Gastrocnemius medialis (tissue), 4 donors: Measurements from ENCODE around the gene BCL2. TPM values are rescaled to one million over a fixed set of nuclear protein-coding genes. Genes with fewer than 3 reads are reported as not detected.

Experiments used
- ATAC-seq, 2 donors: fragments of 150-250 bp; one replicate each; pipeline ENCODE4 v1.9.1; 2016
- DNase-seq, 2 donors: peaks; one replicate each; pipeline ENCODE4 v3.0.0-alpha.2; 2019
- H3K27ac ChIP-seq, 4 donors: fragments of 200-600 bp; sonication (generic); 1 replicate in 1 of 4; 2 replicates in 3 of 4; pipeline ENCODE4 v1.5.1; 2016 to 2018; ENCODE audit warnings: mild to moderate bottlenecking in 2 of 4, moderate library complexity in 1 of 4
- H3K27me3 ChIP-seq, 3 donors: fragments of 200-600 bp; sonication (generic) in 2 of 3; 1 replicate in 1 of 3; 2 replicates in 2 of 3; pipeline versions ENCODE4 v1.5.1 to v1.6.0; 2016 to 2019; ENCODE audit warnings: mild to moderate bottlenecking in 1 of 3, moderate library complexity in 1 of 3
- H3K36me3 ChIP-seq, 2 donors: fragments of 200-600 bp; sonication (generic) in 1 of 2; one replicate each; pipeline ENCODE4 v1.5.1; 2017 to 2018
- H3K4me1 ChIP-seq, 2 donors: fragments of 200-600 bp; sonication (generic) in 1 of 2; one replicate each; pipeline ENCODE4 v1.5.1; 2016 to 2017; ENCODE audit warnings: mild to moderate bottlenecking in 2 of 2
- H3K4me3 ChIP-seq, 4 donors: fragments of 200-600 bp; sonication (generic) in 3 of 4; 1 replicate in 1 of 4; 2 replicates in 3 of 4; pipeline ENCODE4 v1.5.1; 2016 to 2019; ENCODE audit warnings: mild to moderate bottlenecking in 2 of 4
- H3K9me3 ChIP-seq, 3 donors: fragments of 200-600 bp; sonication (generic) in 2 of 3; 1 replicate in 1 of 3; 2 replicates in 2 of 3; pipeline ENCODE4 v1.5.1; 2016 to 2019
- POLR2A ChIP-seq, 2 donors: fragments of 450-650 bp; IDR thresholded peaks; one replicate each; pipeline ENCODE4 v1.6.1; 2017; ENCODE audit warnings: antibody characterized with exemption in 2 of 2, mild to moderate bottlenecking in 2 of 2, moderate library complexity in 2 of 2
- in situ Hi-C, 4 donors: fragments of 200-750 bp; cut with MboI; loops; one replicate each; pipeline versions ENCODE4 v1.15.0 to v1.8.0; 2017; ENCODE audit warnings: low sequenced_read_pairs in 4 of 4
- intact Hi-C: fragments of 100-400 bp; cut with DNase I; formaldehyde crosslinking; loops from one replicate; pipeline ENCODE4 v1.15.1; 2023; ENCODE audit warnings: low total_unique reads
- total RNA-seq, 4 donors: library from RNA; depleted of rRNA; stranded (reverse); fragments of >200 nt; gene quantifications; one replicate each; pipeline versions ENCODE4 v1.1.0 to v1.2.3, GENCODE V29; 2016
- TF ChIP-seq, protein P1 (sequence below), 5 experiments: fragments of 450-650 bp in 3 of 5; fragments of 200-600 bp in 2 of 5; sonication (generic) in 2 of 5; IDR thresholded peaks in 4 of 5; conservative IDR thresholded peaks in 1 of 5; 1 replicate in 4 of 5; 2 replicates in 1 of 5; pipeline ENCODE4 v1.5.1; 2016 to 2019; ENCODE audit warnings: antibody characterized with exemption in 5 of 5, mild to moderate bottlenecking in 3 of 5, moderate library complexity in 3 of 5

Gene BCL2
- total RNA-seq, 4 donors from 2014 or later, result 6.2 to 20.4 (median 13.7) TPM

DNA sequence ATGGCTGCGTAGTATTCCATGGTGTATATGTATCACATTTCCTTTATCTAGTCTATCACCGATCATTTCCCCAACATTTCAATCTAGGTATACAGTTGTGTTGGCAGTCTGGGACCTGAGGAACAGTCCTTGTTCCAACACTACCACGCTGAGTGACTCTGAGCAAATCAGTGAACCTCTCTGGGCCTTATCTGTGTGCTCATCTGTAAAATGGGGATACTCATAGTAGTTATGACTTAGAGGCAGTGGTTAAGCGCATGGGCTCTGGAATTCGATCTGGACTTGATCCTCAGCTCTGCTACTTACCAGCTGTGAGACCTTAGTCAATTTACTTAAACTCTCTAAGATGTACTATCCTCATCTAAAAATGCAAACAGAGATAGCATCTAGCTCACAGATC is 85.1 kb downstream of the BCL2 start:
- DNase-seq (no peak), ATAC-seq (no peak)
- Histone ChIP-seq H3K4me1 (peaks cover 29 to 32% of the 10 kb centered on the region in 2 donors), H3K36me3 (no peaks in the 10 kb centered on the region), H3K27ac (no peak overlapping the region), H3K4me3 (no peak overlapping the region), H3K27me3 (no peaks in the 10 kb centered on the region), H3K9me3 (no peaks in the 10 kb centered on the region)
- intact Hi-C loops, result no loop called here
- in situ Hi-C loops, result no loop called here
- TF ChIP-seq, protein P1, sequence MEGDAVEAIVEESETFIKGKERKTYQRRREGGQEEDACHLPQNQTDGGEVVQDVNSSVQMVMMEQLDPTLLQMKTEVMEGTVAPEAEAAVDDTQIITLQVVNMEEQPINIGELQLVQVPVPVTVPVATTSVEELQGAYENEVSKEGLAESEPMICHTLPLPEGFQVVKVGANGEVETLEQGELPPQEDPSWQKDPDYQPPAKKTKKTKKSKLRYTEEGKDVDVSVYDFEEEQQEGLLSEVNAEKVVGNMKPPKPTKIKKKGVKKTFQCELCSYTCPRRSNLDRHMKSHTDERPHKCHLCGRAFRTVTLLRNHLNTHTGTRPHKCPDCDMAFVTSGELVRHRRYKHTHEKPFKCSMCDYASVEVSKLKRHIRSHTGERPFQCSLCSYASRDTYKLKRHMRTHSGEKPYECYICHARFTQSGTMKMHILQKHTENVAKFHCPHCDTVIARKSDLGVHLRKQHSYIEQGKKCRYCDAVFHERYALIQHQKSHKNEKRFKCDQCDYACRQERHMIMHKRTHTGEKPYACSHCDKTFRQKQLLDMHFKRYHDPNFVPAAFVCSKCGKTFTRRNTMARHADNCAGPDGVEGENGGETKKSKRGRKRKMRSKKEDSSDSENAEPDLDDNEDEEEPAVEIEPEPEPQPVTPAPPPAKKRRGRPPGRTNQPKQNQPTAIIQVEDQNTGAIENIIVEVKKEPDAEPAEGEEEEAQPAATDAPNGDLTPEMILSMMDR (IDR thresholded peaks at IDR 0.05 in 4 of 5, conservative IDR thresholded peaks at IDR 0.05 in 1 of 5), result no peak

DNA sequence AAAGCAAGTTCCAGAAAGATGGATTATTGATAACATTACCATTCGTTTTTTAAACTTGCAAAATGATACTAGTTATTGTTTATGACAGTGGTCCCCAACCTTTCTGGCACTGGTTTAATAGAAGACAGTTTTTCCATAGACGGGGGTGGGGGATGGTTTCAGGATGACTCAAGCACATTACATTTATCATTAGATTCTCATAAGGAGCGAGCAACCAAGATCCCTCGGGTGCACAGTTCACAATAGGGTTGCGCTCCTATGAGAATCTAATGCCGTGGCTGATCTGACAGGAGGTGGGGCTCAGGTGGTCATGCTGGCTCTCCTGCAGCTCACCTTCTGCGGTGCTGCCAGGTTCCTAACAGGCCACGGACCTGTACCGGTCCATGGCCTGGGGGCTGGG is 86.2 kb downstream of the BCL2 start:
- in situ Hi-C loops (no loop called here), intact Hi-C loops (no loop called here)
- Histone ChIP-seq H3K9me3 (no peaks in the 10 kb centered on the region), H3K27me3 (no peaks in the 10 kb centered on the region), H3K4me3 (no peak overlapping the region), H3K4me1 (peaks cover 26 to 27% of the 10 kb centered on the region in 2 donors), H3K36me3 (no peaks in the 10 kb centered on the region), H3K27ac (no peak overlapping the region)
- ATAC-seq (no peak), DNase-seq (no peak)
- TF ChIP-seq, protein P1 (IDR thresholded peaks at IDR 0.05 in 4 of 5, conservative IDR thresholded peaks at IDR 0.05 in 1 of 5), result no peak
- TF ChIP-seq POLR2A (IDR thresholded peaks at IDR 0.05), result no peak

DNA sequence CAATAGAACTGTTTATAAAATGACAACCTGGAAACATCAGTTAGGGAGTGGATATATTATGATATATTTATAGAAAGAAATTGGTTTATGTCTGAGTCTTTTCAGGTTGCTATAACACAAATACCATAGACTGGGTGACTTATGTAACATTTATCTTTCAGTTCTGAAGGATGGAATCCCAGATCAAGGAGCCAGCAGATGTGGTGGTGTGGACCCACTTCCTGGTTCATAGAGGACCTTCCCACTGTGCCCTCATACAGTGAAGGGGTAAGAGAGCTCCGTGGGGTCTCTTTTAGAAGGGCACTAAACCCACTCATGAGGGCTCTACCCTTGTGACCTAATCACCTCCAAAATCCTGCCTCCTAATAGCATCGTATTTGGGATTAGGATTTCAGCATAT is 86.7 kb downstream of the BCL2 start:
- H3K27ac ChIP-seq, result no peak overlapping the region
- H3K9me3 ChIP-seq, result no peaks in the 10 kb centered on the region
- TF ChIP-seq POLR2A (IDR thresholded peaks at IDR 0.05), result no peak
- TF ChIP-seq, protein P1 (IDR thresholded peaks at IDR 0.05 in 4 of 5, conservative IDR thresholded peaks at IDR 0.05 in 1 of 5), result no peak
- in situ Hi-C loops (no loop called here), intact Hi-C loops (no loop called here)
- no peaks in the 10 kb centered on the region for H3K36me3 ChIP-seq
- no peak overlapping the region for H3K4me3 ChIP-seq
- ATAC-seq (no peak), DNase-seq (no peak)
- H3K27me3 ChIP-seq, result no peaks in the 10 kb centered on the region
- H3K4me1 ChIP-seq, result peaks cover 21 to 22% of the 10 kb centered on the region in 2 donors

DNA sequence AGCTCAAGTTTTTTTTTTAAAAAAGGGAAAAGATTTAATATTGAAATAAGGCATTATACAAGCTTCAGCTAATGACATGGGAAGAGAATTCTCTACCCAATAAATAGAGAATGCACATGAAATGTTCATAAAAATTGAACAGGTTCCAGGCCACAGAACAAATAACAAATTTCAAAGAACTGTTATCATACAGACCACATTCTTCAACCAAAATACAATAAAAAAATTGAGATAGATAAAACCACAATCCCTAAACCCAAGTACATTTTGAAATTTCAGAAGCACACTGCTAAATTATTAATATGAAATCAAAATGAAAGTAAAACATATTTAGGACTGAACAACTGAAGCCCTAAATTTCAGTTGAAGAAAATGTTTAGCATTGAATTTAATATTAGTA is 89.6 kb downstream of the BCL2 start:
- peaks cover 15 to 26% of the 10 kb centered on the region in 2 donors for H3K4me1 ChIP-seq
- in situ Hi-C loops (no loop called here), intact Hi-C loops (loop anchor here (2.0 kb wide), 1 partner anchor 25 kb away; no protein-coding TSS in a partner anchor)
- peak overlapping the region in 2 of 4 donors; percentile 12 to 19 for H3K27ac ChIP-seq
- H3K4me3 ChIP-seq, result peak overlapping the region in 3 of 4 donors; percentile 17 to 33 (median 18)
- TF ChIP-seq POLR2A (IDR thresholded peaks at IDR 0.05), result no peak
- TF ChIP-seq, protein P1 (IDR thresholded peaks at IDR 0.05 in 4 of 5, conservative IDR thresholded peaks at IDR 0.05 in 1 of 5), result no peak
- H3K36me3 ChIP-seq, result no peaks in the 10 kb centered on the region
- H3K9me3 ChIP-seq, result no peaks in the 10 kb centered on the region
- no peak for ATAC-seq
- no peak for DNase-seq
- H3K27me3 ChIP-seq, result no peaks in the 10 kb centered on the region

DNA sequence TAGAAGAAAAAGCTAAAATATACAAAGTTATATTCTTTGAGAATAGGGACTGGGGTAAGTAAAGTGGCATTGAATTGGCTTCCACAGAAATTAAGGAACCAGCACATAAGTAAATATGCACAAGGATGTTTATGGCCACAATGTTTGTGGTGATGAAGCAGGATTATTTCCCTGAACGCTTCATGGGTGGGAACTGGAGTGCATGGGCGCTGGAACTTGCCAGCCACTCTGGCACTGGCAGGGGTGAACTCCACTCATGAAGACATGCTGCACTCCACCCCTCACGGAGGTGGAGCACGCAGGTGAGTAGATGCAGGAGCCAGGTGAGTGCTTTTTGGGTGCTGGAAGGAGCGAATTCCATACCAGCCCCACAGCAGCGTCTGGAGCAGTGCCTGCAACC is 94.1 kb downstream of the BCL2 start:
- no peaks in the 10 kb centered on the region for H3K27me3 ChIP-seq
- peaks cover 12 to 23% of the 10 kb centered on the region in 2 donors for H3K4me1 ChIP-seq
- H3K4me3 ChIP-seq, result no peak overlapping the region
- no peak for ATAC-seq
- intact Hi-C loops, result no loop called here
- H3K9me3 ChIP-seq, result no peaks in the 10 kb centered on the region
- TF ChIP-seq POLR2A (IDR thresholded peaks at IDR 0.05), result no peak
- TF ChIP-seq, protein P1 (IDR thresholded peaks at IDR 0.05 in 4 of 5, conservative IDR thresholded peaks at IDR 0.05 in 1 of 5), result no peak
- no peak for DNase-seq
- peak overlapping the region in 1 of 4 donors; percentile 43 for H3K27ac ChIP-seq
- in situ Hi-C loops, result no loop called here
- H3K36me3 ChIP-seq, result no peaks in the 10 kb centered on the region
